ENCODE results near the gene HLA-DRB5. TPM values are rescaled to one million over a fixed set of nuclear protein-coding genes. Genes with fewer than 3 reads are reported as not detected.
"Not testable (repeated sequence)": the region's sequence is repeated elsewhere in the genome, so short reads cannot be mapped to it uniquely, and the experiment has no call there.

HLA-DRB5 gene
- total and polyA plus RNA-seq, 4 donors, result 0.15 to 127 (median 46.0) TPM

GRCh38 chr6:32483968-32484613 lies 46.0 kb downstream of the HLA-DRB5 start:
- H3K27ac ChIP-seq (ENCODE audit: low read depth in 1 of 2, low read length in 2 of 2), result no peak overlapping the region
- 64 to 67% methylated on average over 26 of the region's 26 CpGs for WGBS, 2 donors
- no peaks in the 10 kb centered on the region for H3K4me1 ChIP-seq (ENCODE audit: control insufficient read depth in 1 of 2, insufficient read depth in 2 of 2, low read length in 2 of 2)
- ATAC-seq (ENCODE audit: low FRiP score), result no peak
- H3K36me3 ChIP-seq (ENCODE audit: control insufficient read depth in 1 of 2, insufficient read depth in 2 of 2, low read length in 1 of 2), result no peaks in the 10 kb centered on the region
- intact Hi-C loops (cut with DNase I), result no loop called here
- peaks cover 2% of the 10 kb centered on the region for H3K9me3 ChIP-seq (ENCODE audit: control insufficient read depth, low read length)
- DNase-seq, result peak in 1 of 2 donors; percentile 72
- no peaks in the 10 kb centered on the region for H3K27me3 ChIP-seq (ENCODE audit: control insufficient read depth in 1 of 2, insufficient read depth in 2 of 2, low read length in 1 of 2)
- H3K4me3 ChIP-seq (ENCODE audit: low read length in 2 of 2), result no peak overlapping the region

- Histone ChIP-seq H3K9me3 (ENCODE audit: control insufficient read depth, low read length) (peaks cover 5% of the 10 kb centered on the region), H3K27ac (ENCODE audit: low read depth in 1 of 2, low read length in 2 of 2) (no peak overlapping the region), H3K36me3 (ENCODE audit: control insufficient read depth in 1 of 2, insufficient read depth in 2 of 2, low read length in 1 of 2) (no peaks in the 10 kb centered on the region), H3K4me1 (ENCODE audit: control insufficient read depth in 1 of 2, insufficient read depth in 2 of 2, low read length in 2 of 2) (no peaks in the 10 kb centered on the region), H3K27me3 (ENCODE audit: control insufficient read depth in 1 of 2, insufficient read depth in 2 of 2, low read length in 1 of 2) (no peaks in the 10 kb centered on the region), H3K4me3 (ENCODE audit: low read length in 2 of 2) (no peak overlapping the region)
- intact Hi-C loops (cut with DNase I), result no loop called here
- DNase-seq (no peak), ATAC-seq (ENCODE audit: low FRiP score) (no peak)
- 75 to 78% methylated on average over 13 of the region's 13 CpGs for WGBS, 2 donors
These were observed 54.5 kb downstream of the HLA-DRB5 start for GRCh38 chr6:32475392-32476206.

DNA sequence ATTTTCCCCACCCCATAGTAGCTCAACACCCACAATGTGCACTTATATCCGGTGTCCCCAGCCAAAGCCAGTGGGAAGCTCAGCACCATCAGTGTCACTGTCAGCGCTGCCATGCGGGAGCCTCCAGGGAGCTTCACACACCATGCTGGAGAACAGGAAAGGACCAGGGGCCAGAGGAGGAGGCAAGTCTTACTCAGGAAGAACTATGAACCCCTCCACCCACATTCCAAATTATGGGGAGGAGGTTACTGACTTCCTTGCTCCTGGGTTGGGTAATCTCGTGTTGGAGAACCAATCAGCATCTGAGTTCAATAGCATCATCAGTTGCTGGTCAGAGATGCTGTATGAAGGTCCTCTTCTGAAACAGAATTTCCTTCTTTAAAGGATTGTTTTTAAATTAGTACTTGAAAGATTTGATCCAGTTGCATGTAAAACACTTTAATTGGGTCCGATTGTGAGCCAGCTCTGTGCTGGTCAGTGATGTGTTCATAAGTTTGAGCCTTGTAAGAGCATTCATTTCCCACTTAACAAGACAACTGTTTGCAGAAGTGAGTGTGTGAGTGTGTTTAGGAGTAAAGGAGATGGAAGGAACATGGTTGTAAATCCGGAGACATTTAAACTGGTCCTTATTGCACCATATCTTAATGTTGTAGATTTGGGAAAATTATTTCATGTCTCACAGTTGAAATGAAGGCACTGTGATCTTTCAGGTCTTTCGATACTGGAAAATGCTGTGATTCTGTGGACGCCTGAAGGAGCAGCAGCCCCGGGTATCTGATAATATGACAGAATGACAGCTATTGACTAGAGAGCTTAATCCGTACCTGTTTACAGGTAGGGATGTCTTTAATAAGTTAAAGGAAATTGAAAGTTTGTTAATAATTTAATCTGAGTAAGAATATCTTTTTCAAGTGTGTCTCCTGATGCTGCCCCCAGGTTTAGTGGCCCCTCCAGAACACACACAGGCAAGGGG lies 56.4 kb downstream of the HLA-DRB5 start:
- DNase-seq; H3K9me3 ChIP-seq (ENCODE audit: control insufficient read depth, low read length); H3K27me3 ChIP-seq (ENCODE audit: control insufficient read depth in 1 of 2, insufficient read depth in 2 of 2, low read length in 1 of 2); H3K36me3 ChIP-seq (ENCODE audit: control insufficient read depth in 1 of 2, insufficient read depth in 2 of 2, low read length in 1 of 2); H3K4me1 ChIP-seq (ENCODE audit: control insufficient read depth in 1 of 2, insufficient read depth in 2 of 2, low read length in 2 of 2); H3K4me3 ChIP-seq (ENCODE audit: low read length in 2 of 2); intact Hi-C loops (cut with DNase I); H3K27ac ChIP-seq (ENCODE audit: low read depth in 1 of 2, low read length in 2 of 2): not testable (repeated sequence)
- peak; percentile 88 for ATAC-seq (ENCODE audit: low FRiP score)
- 55 to 56% methylated on average over 10 of the region's 10 CpGs for WGBS, 2 donors

- Histone ChIP-seq H3K9me3 (ENCODE audit: control insufficient read depth, low read length) (peaks cover under 1% of the 10 kb centered on the region), H3K36me3 (ENCODE audit: control insufficient read depth in 1 of 2, insufficient read depth in 2 of 2, low read length in 1 of 2) (no peaks in the 10 kb centered on the region), H3K4me1 (ENCODE audit: control insufficient read depth in 1 of 2, insufficient read depth in 2 of 2, low read length in 2 of 2) (no peaks in the 10 kb centered on the region), H3K27me3 (ENCODE audit: control insufficient read depth in 1 of 2, insufficient read depth in 2 of 2, low read length in 1 of 2) (no peaks in the 10 kb centered on the region), H3K4me3 (ENCODE audit: low read length in 2 of 2) (no peak overlapping the region), H3K27ac (ENCODE audit: low read depth in 1 of 2, low read length in 2 of 2) (no peak overlapping the region)
- 64 to 76% methylated on average over 5 of the region's 5 CpGs for WGBS, 2 donors
- ATAC-seq (ENCODE audit: low FRiP score) (no peak), DNase-seq (no peak)
- intact Hi-C loops (cut with DNase I), result no loop called here
These were observed 57.2 kb downstream of the HLA-DRB5 start for GRCh38 chr6:32472781-32473375.

DNA sequence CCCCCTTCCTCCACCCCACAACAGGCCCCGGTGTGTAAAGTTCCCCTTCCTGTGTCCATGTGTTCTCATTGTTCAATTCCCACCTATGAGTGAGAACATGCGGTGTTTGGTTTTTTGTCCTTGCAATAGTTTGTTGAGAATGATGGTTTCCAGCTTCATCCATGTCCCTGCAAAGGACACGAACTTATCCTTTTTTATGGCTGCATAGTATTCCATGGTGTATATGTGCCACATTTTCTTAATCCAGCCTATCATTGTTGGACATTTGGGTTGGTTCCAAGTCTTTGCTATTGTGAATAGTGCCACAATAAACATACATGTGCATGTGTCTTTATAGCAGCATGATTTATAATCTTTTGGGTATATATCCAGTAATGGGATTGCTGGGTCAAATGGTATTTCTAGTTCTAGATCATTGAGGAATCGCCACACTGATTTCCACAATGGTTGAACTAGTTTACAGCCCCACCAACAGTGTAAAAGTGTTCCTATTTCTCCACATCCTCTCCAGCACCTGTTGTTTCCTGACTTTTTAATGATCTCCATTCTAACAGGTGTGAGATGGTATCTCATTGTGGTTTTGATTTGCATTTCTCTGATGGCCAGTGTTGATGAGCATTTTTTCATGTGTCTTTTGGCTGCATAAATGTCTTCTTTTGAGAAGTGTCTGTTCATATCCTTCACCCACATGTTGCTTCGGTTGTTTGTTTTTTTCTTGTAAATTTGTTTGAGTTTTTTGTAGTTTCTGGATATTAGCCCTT lies 62.2 kb downstream of the HLA-DRB5 start:
- H3K4me1 ChIP-seq (ENCODE audit: control insufficient read depth in 1 of 2, insufficient read depth in 2 of 2, low read length in 2 of 2); ATAC-seq (ENCODE audit: low FRiP score); H3K9me3 ChIP-seq (ENCODE audit: control insufficient read depth, low read length); DNase-seq; intact Hi-C loops (cut with DNase I); H3K4me3 ChIP-seq (ENCODE audit: low read length in 2 of 2); H3K27me3 ChIP-seq (ENCODE audit: control insufficient read depth in 1 of 2, insufficient read depth in 2 of 2, low read length in 1 of 2); H3K36me3 ChIP-seq (ENCODE audit: control insufficient read depth in 1 of 2, insufficient read depth in 2 of 2, low read length in 1 of 2); H3K27ac ChIP-seq (ENCODE audit: low read depth in 1 of 2, low read length in 2 of 2): not testable (repeated sequence)
- 59 to 62% methylated on average over 4 to 5 of the region's 5 CpGs for WGBS, 2 donors

Other genes with a start within 250 kb of the HLA-DRB5 start
- gene TSBP1, start 158.4 kb downstream of the HLA-DRB5 start, total RNA-seq, result not detected
- not detected for gene TSBP1, start 158.4 kb downstream of the HLA-DRB5 start, polyA plus RNA-seq
- not detected for gene BTNL2, start 123.1 kb downstream of the HLA-DRB5 start, total RNA-seq
- not detected for gene BTNL2, start 123.1 kb downstream of the HLA-DRB5 start, polyA plus RNA-seq
- 100 to 1,000 TPM; 274 to 605 TPM for gene HLA-DRA, start 90.4 kb downstream of the HLA-DRB5 start, total RNA-seq
- gene HLA-DRA, start 90.4 kb downstream of the HLA-DRB5 start, polyA plus RNA-seq, result 100 to 1,000 TPM in 1 of 2 donors, 10 to 100 TPM in 1; 64.0 to 382 TPM
- gene HLA-DRB1, start 59.6 kb upstream of the HLA-DRB5 start, total RNA-seq, result 100 to 1,000 TPM; 142 to 157 TPM
- gene HLA-DRB1, start 59.6 kb upstream of the HLA-DRB5 start, polyA plus RNA-seq, result 10 to 100 TPM; 18.5 to 85.1 TPM
- 10 to 100 TPM; 27.0 to 46.2 TPM for gene HLA-DQA1, start 107.1 kb upstream of the HLA-DRB5 start, total RNA-seq
- gene HLA-DQA1, start 107.1 kb upstream of the HLA-DRB5 start, polyA plus RNA-seq, result 10 to 100 TPM in 1 of 2 donors, 1 to 10 TPM in 1; 9.3 to 38.4 TPM
- 10 to 100 TPM; 35.9 to 43.4 TPM for gene HLA-DQB1, start 136.4 kb upstream of the HLA-DRB5 start, total RNA-seq
- 10 to 100 TPM; 10.8 to 28.5 TPM for gene HLA-DQB1, start 136.4 kb upstream of the HLA-DRB5 start, polyA plus RNA-seq
- gene HLA-DQA2, start 211.1 kb upstream of the HLA-DRB5 start, total RNA-seq, result 10 to 100 TPM in 1 of 2 donors, 1 to 10 TPM in 1; 2.2 to 18.5 TPM
- not detected for gene HLA-DQA2, start 211.1 kb upstream of the HLA-DRB5 start, polyA plus RNA-seq
- gene HLA-DQB2, start 233.2 kb upstream of the HLA-DRB5 start, total RNA-seq, result 10 to 100 TPM in 1 of 2 donors, 1 to 10 TPM in 1; 2.3 to 18.1 TPM
- gene HLA-DQB2, start 233.2 kb upstream of the HLA-DRB5 start, polyA plus RNA-seq, result not detected

Data from aorta (tissue), 5 donors.